Mucosa of rectum (tissue), 2 donors: ENCODE measurements around the gene MUC7.

Source experiments
- H3K27ac ChIP-seq, 2 donors: one replicate each; pipeline ENCODE4 v1.7.0; 2013; ENCODE audit warnings: inconsistent platforms in 2 of 2, low read depth in 2 of 2, low read length in 2 of 2
- H3K27me3 ChIP-seq, 2 donors: one replicate each; pipeline ENCODE4 v1.7.0; 2013; ENCODE audit warnings: low read length in 2 of 2; ENCODE audit not compliant: control insufficient read depth in 2 of 2, insufficient read depth in 2 of 2
- H3K36me3 ChIP-seq, 2 donors: one replicate each; pipeline ENCODE4 v1.7.0; 2013; ENCODE audit warnings: low read length in 2 of 2; ENCODE audit not compliant: control insufficient read depth in 2 of 2, insufficient read depth in 2 of 2
- H3K4me1 ChIP-seq, 2 donors: one replicate each; pipeline ENCODE4 v1.7.0; 2013; ENCODE audit warnings: low read length in 2 of 2, mild to moderate bottlenecking in 1 of 2; ENCODE audit not compliant: control insufficient read depth in 2 of 2, insufficient read depth in 2 of 2
- H3K4me3 ChIP-seq, 2 donors: one replicate each; pipeline ENCODE4 v1.7.0; 2013; ENCODE audit warnings: low read length in 2 of 2
- H3K9ac ChIP-seq, 2 donors: one replicate each; pipeline ENCODE4 v1.7.0; 2013; ENCODE audit warnings: low read length in 2 of 2, low read depth in 1 of 2, mild to moderate bottlenecking in 1 of 2
- H3K9me3 ChIP-seq, 2 donors: one replicate each; pipeline ENCODE4 v1.7.0; 2013; ENCODE audit warnings: low read length in 2 of 2; ENCODE audit not compliant: control insufficient read depth in 2 of 2
- donor health status: healthy.
- donor health status: Normal muscosa, but diverticular disease.

Gene MUC7

GRCh38 chr4:70530997-70531396 lies 59.0 kb downstream of the MUC7 start:
- Histone ChIP-seq H3K4me1 (no peaks in the 10 kb centered on the region), H3K9me3 (no peaks in the 10 kb centered on the region), H3K27me3 (peaks cover 0 to 2% of the 10 kb centered on the region in 2 donors), H3K9ac (no peak overlapping the region), H3K4me3 (no peak overlapping the region), H3K36me3 (no peaks in the 10 kb centered on the region), H3K27ac (no peak overlapping the region)

DNA sequence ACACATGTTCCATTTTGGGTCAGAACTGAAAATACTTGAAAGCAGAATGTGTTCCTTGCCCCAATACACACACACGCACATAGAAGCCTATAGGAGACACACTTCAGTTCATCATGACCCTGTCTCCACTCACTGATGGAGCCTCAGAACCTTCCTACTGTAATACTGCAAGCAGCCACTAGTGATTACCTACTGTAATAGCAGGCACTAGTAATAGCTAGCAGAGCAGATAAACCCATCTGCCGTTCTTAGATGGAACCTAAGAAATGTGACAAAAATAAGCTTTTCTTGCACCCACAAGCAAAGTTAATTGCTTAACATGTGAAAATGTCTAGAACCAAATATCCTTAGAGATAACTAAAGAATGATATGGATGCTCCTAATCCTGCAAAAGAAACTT lies 60.0 kb downstream of the MUC7 start:
- H3K4me3 ChIP-seq: no peak overlapping the region

More for the DNA sequence above, 60.0 kb downstream of the MUC7 start:
- H3K36me3 ChIP-seq: no peaks in the 10 kb centered on the region
- no peaks in the 10 kb centered on the region for H3K9me3 ChIP-seq
- H3K9ac ChIP-seq: no peak overlapping the region
- H3K27me3 ChIP-seq: peaks cover 0 to 2% of the 10 kb centered on the region in 2 donors
- no peak overlapping the region for H3K27ac ChIP-seq
- H3K4me1 ChIP-seq: no peaks in the 10 kb centered on the region
